H1 (cell line): ENCODE measurements around the gene OMA1. TPM values are rescaled to one million over a fixed set of nuclear protein-coding genes. Genes with fewer than 3 reads are reported as not detected.

ENCODE experiments used
- CTCF ChIA-PET: fragments of 300-600 bp; sonication (Branson Sonifier 250); formaldehyde crosslinking; loops from one replicate; lab custom pipeline; 2021; ENCODE audit not compliant: partially characterized antibody; lab: Charles Lee
- POLR2A ChIA-PET: fragments of 300-600 bp; sonication (Branson Sonifier 250); formaldehyde crosslinking; loops from one replicate; lab custom pipeline; 2021; ENCODE audit warnings: inconsistent platforms; ENCODE audit not compliant: partially characterized antibody; lab: Charles Lee
- DNase-seq, 2 experiments: peaks; one replicate each; pipeline versions ENCODE4 v3.0.0 to v3.0.0-alpha.2; 2010 to 2022; ENCODE audit warnings: low spot score in 2 of 2, low read depth in 1 of 2, mixed read lengths in 1 of 2
- FAIRE-seq: peaks from 2 replicates; lab custom pipeline; 2011; peaks lifted over from hg19 to GRCh38; lab: Jason Lieb, UNC
- H2AFZ ChIP-seq: 2 replicates; pipeline ENCODE4 v1.8.1; 2012; ENCODE audit warnings: low read length, inconsistent platforms
- H2AK5ac ChIP-seq: 2 replicates; pipeline ENCODE4 v1.6.1; 2013; ENCODE audit warnings: low read depth, low read length
- H2BK120ac ChIP-seq: replicated peaks from 2 replicates; pipeline ENCODE3; 2013; ENCODE audit warnings: low read depth, low read length, inconsistent platforms
- H2BK12ac ChIP-seq: 2 replicates; pipeline ENCODE4 v1.6.1; 2013; ENCODE audit warnings: low read depth, low read length
- H2BK15ac ChIP-seq: 2 replicates; pipeline ENCODE4 v1.6.1; 2013; ENCODE audit warnings: low read length
- H2BK20ac ChIP-seq: 2 replicates; pipeline ENCODE4 v1.6.1; 2013; ENCODE audit warnings: low read length
- H2BK5ac ChIP-seq: 2 replicates; pipeline ENCODE4 v1.6.1; 2013; ENCODE audit warnings: low read depth, low read length
- H3K14ac ChIP-seq: 2 replicates; pipeline ENCODE4 v1.6.1; 2013; ENCODE audit warnings: inconsistent platforms; ENCODE audit not compliant: insufficient read length
- H3K18ac ChIP-seq: 2 replicates; pipeline ENCODE4 v1.6.1; 2013; ENCODE audit warnings: low read length; ENCODE audit errors: extremely low read depth
- H3K23ac ChIP-seq: 2 replicates; pipeline ENCODE4 v1.6.1; 2013; ENCODE audit warnings: inconsistent platforms; ENCODE audit not compliant: insufficient read length
- H3K23me2 ChIP-seq: 2 replicates; pipeline ENCODE4 v1.6.1; 2013; ENCODE audit warnings: low read depth, low read length
- H3K27ac ChIP-seq: 2 replicates; pipeline ENCODE4 v1.6.1; 2011; ENCODE audit warnings: low read depth, low read length, inconsistent platforms
- H3K27me3 ChIP-seq, 4 experiments: replicated peaks in 1 of 4; 1 replicate in 1 of 4; 2 replicates in 3 of 4; pipeline versions ENCODE4 v1.6.1 to v1.8.1; 2011 to 2013; ENCODE audit warnings: low read length in 3 of 4, mild to moderate bottlenecking in 3 of 4, inconsistent platforms in 2 of 4, mixed read lengths in 2 of 4, moderate library complexity in 1 of 4; ENCODE audit not compliant: control insufficient read depth in 3 of 4, insufficient read depth in 3 of 4; ENCODE audit errors: extremely low read depth in 1 of 4
- H3K36me3 ChIP-seq, 4 experiments: 2 replicates each; pipeline versions ENCODE4 v1.6.1 to v1.8.1; 2011 to 2013; ENCODE audit warnings: mild to moderate bottlenecking in 4 of 4, low read length in 3 of 4, moderate library complexity in 2 of 4, control low read depth in 1 of 4, inconsistent platforms in 1 of 4; ENCODE audit not compliant: insufficient read depth in 4 of 4, control insufficient read depth in 2 of 4
- H3K4ac ChIP-seq: replicated peaks from 2 replicates; pipeline ENCODE3; 2013; ENCODE audit warnings: low read length, low read depth, mixed read lengths, inconsistent platforms; ENCODE audit not compliant: insufficient read length
- H3K4me1 ChIP-seq, 4 experiments: replicated peaks in 1 of 4; 1 replicate in 1 of 4; 2 replicates in 3 of 4; pipeline versions ENCODE4 v1.6.1 to v1.8.1; 2011 to 2013; ENCODE audit warnings: low read length in 3 of 4, inconsistent platforms in 2 of 4, mixed read lengths in 1 of 4; ENCODE audit not compliant: insufficient read depth in 4 of 4, control insufficient read depth in 3 of 4
- H3K4me2 ChIP-seq, 2 experiments: 2 replicates each; pipeline versions ENCODE4 v1.6.1 to v1.8.1; 2011 to 2013; ENCODE audit warnings: low read depth in 2 of 2, low read length in 2 of 2, control low read depth in 1 of 2, inconsistent platforms in 1 of 2, mild to moderate bottlenecking in 1 of 2; ENCODE audit not compliant: insufficient read depth in 1 of 2
- H3K4me3 ChIP-seq, 4 experiments: fragments of 200-600, 300-600 bp in 1 of 4; sonication (generic), shearing (Covaris generic), sonication (Bioruptor Twin) in 1 of 4; 2 replicates each; pipeline versions ENCODE4 v1.5.1 to v1.8.1; 2011 to 2016; ENCODE audit warnings: low read length in 4 of 4, low read depth in 3 of 4, control low read depth in 2 of 4, inconsistent platforms in 2 of 4, mild to moderate bottlenecking in 2 of 4, mixed read lengths in 1 of 4, moderate library complexity in 1 of 4; ENCODE audit not compliant: insufficient read depth in 2 of 4; ENCODE audit errors: extremely low read depth in 1 of 4
- H3K56ac ChIP-seq: replicated peaks from 2 replicates; pipeline ENCODE3; 2013; ENCODE audit warnings: low read depth, mild to moderate bottlenecking, mixed read lengths, low read length, inconsistent platforms; ENCODE audit not compliant: insufficient read length
- H3K79me1 ChIP-seq: 2 replicates; pipeline ENCODE4 v1.6.1; 2013; ENCODE audit warnings: low read depth, low read length, control low read depth
- H3K79me2 ChIP-seq, 2 experiments: 2 replicates each; pipeline versions ENCODE4 v1.6.1 to v1.8.1; 2012 to 2013; ENCODE audit warnings: low read length in 2 of 2, mild to moderate bottlenecking in 2 of 2, inconsistent platforms in 1 of 2; ENCODE audit not compliant: insufficient read depth in 2 of 2, control insufficient read depth in 1 of 2
- H3K9ac ChIP-seq, 4 experiments: replicated peaks in 1 of 4; 1 replicate in 1 of 4; 2 replicates in 3 of 4; pipeline versions ENCODE4 v1.6.1 to v1.8.1; 2011 to 2013; ENCODE audit warnings: low read depth in 3 of 4, low read length in 3 of 4, control low read depth in 2 of 4, mild to moderate bottlenecking in 2 of 4, moderate library complexity in 2 of 4, inconsistent platforms in 1 of 4; ENCODE audit errors: extremely low read depth in 1 of 4
- H3K9me3 ChIP-seq, 2 experiments: 2 replicates each; pipeline versions ENCODE4 v1.6.1 to v1.8.1; 2012 to 2013; ENCODE audit warnings: mild to moderate bottlenecking in 2 of 2, moderate library complexity in 2 of 2, control low read depth in 1 of 2, inconsistent platforms in 1 of 2, low read depth in 1 of 2, low read length in 1 of 2, mixed read lengths in 1 of 2; ENCODE audit not compliant: insufficient read depth in 2 of 2
- H4K20me1 ChIP-seq, 2 experiments: replicated peaks in 1 of 2; 2 replicates each; pipeline versions ENCODE3 to v1.8.1; 2011 to 2013; ENCODE audit warnings: inconsistent platforms in 2 of 2, low read length in 2 of 2, mild to moderate bottlenecking in 1 of 2; ENCODE audit not compliant: insufficient read depth in 2 of 2, control insufficient read depth in 1 of 2
- H4K5ac ChIP-seq: 2 replicates; pipeline ENCODE4 v1.6.1; 2013; ENCODE audit warnings: low read length, low read depth, mixed read lengths, inconsistent platforms; ENCODE audit not compliant: insufficient read length
- H4K8ac ChIP-seq: 2 replicates; pipeline ENCODE4 v1.8.0; 2013; ENCODE audit warnings: mild to moderate bottlenecking, moderate library complexity, low read length, inconsistent platforms; ENCODE audit not compliant: insufficient read depth; ENCODE audit errors: extremely low read depth
- H4K91ac ChIP-seq: replicated peaks from 2 replicates; pipeline ENCODE3; 2013; ENCODE audit warnings: low read length, mixed read lengths, inconsistent platforms; ENCODE audit not compliant: insufficient read length
- CEBPB ChIP-seq: IDR thresholded peaks from 2 replicates; pipeline ENCODE4 v1.6.1; 2012; ENCODE audit warnings: low read depth, low read length
- EGR1 ChIP-seq: IDR thresholded peaks from 2 replicates; pipeline ENCODE4 v1.6.1; 2011; ENCODE audit warnings: low read depth, low read length, borderline replicate concordance
- HDAC2 ChIP-seq, 2 experiments: fragments of 300-600 bp in 1 of 2; sonication (generic) in 1 of 2; IDR thresholded peaks; 2 replicates each; pipeline ENCODE4 v1.6.1; 2011 to 2012; ENCODE audit warnings: low read depth in 2 of 2, low read length in 2 of 2, mild to moderate bottlenecking in 2 of 2, moderate library complexity in 2 of 2, borderline replicate concordance in 1 of 2, inconsistent platforms in 1 of 2
- KDM5A ChIP-seq: fragments of 200-600 bp; IDR thresholded peaks from 2 replicates; pipeline ENCODE4 v1.7.1; 2012; ENCODE audit warnings: mild to moderate bottlenecking, low read length, inconsistent platforms, mixed read lengths
- POLR2A ChIP-seq, 2 experiments: IDR thresholded peaks; 1 replicate in 1 of 2; 2 replicates in 1 of 2; pipeline ENCODE4 v1.6.1; 2011; ENCODE audit warnings: low read depth in 2 of 2, low read length in 2 of 2, mild to moderate bottlenecking in 2 of 2; ENCODE audit errors: control extremely low read depth in 1 of 2
- RAD21 ChIP-seq, 2 experiments: IDR thresholded peaks in 1 of 2; conservative IDR thresholded peaks in 1 of 2; 2 replicates each; pipeline ENCODE4 v1.6.1; 2011; ENCODE audit warnings: low read depth in 2 of 2, low read length in 2 of 2, improper control_type of control experiment in 1 of 2, inconsistent platforms in 1 of 2, mild to moderate bottlenecking in 1 of 2, moderate library complexity in 1 of 2
- RXRA ChIP-seq: IDR thresholded peaks from 2 replicates; pipeline ENCODE4 v1.6.1; 2011; ENCODE audit warnings: low read depth, mild to moderate bottlenecking, low read length, moderate library complexity; ENCODE audit not compliant: insufficient read depth
- SP1 ChIP-seq: IDR thresholded peaks from 2 replicates; pipeline ENCODE4 v1.6.1; 2011; ENCODE audit warnings: low read depth, low read length
- SUZ12 ChIP-seq: fragments of 200-600 bp; sonication (generic); IDR thresholded peaks from 2 replicates; pipeline ENCODE4 v1.6.1; 2012; ENCODE audit warnings: mild to moderate bottlenecking, inconsistent platforms, low read length, moderate library complexity, mixed read lengths
- TAF1 ChIP-seq: IDR thresholded peaks from 2 replicates; pipeline ENCODE4 v1.6.1; 2011; ENCODE audit warnings: mild to moderate bottlenecking, low read depth, low read length
- TBP ChIP-seq: IDR thresholded peaks from 2 replicates; pipeline ENCODE4 v1.6.1; 2011; ENCODE audit warnings: low read depth, low read length, improper control_type of control experiment
- WGBS, 2 experiments: shearing (Covaris generic) in 1 of 2; methylation state at CpG; one replicate each; pipeline versions ENCODE4 v1.1.6 to v1.1.7; 2013 to 2015; ENCODE audit warnings: low lambda C conversion rate in 2 of 2, mixed read lengths in 2 of 2, inconsistent platforms in 1 of 2, low coverage in 1 of 2, missing lambda C conversion rate in 1 of 2; ENCODE audit not compliant: insufficient replicate concordance in 2 of 2, insufficient coverage in 1 of 2, insufficient read length in 1 of 2; ENCODE audit errors: extremely low coverage in 1 of 2, missing lambda C conversion rate in 1 of 2; 5-methylcytosine and 5-hydroxymethylcytosine counted together
- polyA plus RNA-seq, 7 experiments: library from polyadenylated mRNA; depleted of rRNA in 3 of 7; stranded (reverse) in 5 of 7; unstranded in 2 of 7; fragments of >200 nt in 5 of 7; fragments of 200-250 nt in 2 of 7; gene quantifications; 1 replicate in 5 of 7; 2 replicates in 1 of 7; 4 replicates in 1 of 7; pipeline versions ENCODE4 v1.2.1 to v1.2.3, GENCODE V29; 2011 to 2013; ENCODE audit warnings: missing spikeins in 2 of 7, mixed read lengths in 2 of 7
- total RNA-seq: library from RNA; stranded (reverse); fragmentation: NEBNext Ultra II Directional; extraction: Animal tissue kit (Norgen Biotek cat#: 25700); gene quantifications from 2 replicates; pipeline ENCODE4 v1.2.1, GENCODE V29; 2021
- TF ChIP-seq, protein P1 (sequence below), 3 experiments: IDR thresholded peaks; 1 replicate in 2 of 3; 2 replicates in 1 of 3; pipeline versions ENCODE4 v1.5.1 to v1.6.1; 2011; ENCODE audit warnings: low read length in 3 of 3, mild to moderate bottlenecking in 3 of 3, inconsistent platforms in 2 of 3, low read depth in 1 of 3, moderate library complexity in 1 of 3; ENCODE audit not compliant: insufficient read depth in 1 of 3; ENCODE audit errors: control extremely low read depth in 1 of 3

The OMA1 gene
- total and polyA plus RNA-seq, 2 of the 8 experiments (the other 6 are each of a cell fraction or from before 2014, with no cell fraction given) = 7.7 to 11.7 TPM

DNA sequence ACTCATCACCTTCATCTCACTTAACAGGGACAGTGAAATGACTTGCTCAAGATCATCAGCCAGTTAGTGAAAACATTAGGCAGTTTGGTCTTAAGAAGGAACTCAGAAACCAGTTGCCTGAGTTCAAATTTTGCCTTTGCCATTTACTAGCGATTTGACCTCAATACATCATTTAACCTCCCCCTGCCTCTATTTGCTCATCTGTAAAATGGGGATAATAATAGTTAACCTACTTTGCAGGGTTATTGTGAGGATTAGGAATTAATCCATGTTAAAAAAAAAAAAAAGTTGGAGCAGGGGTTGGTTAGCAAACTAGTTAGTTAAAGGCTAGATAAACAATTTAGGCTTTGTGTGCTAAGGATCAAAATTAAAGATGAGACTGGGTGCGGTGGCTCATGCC lies 41.1 kb upstream of the OMA1 start:
- H2BK15ac ChIP-seq = no peak overlapping the region
- H2BK12ac ChIP-seq = no peak overlapping the region
- no peak overlapping the region for H3K4ac ChIP-seq
- H3K56ac ChIP-seq = no peak overlapping the region
- no peak overlapping the region for H2AFZ ChIP-seq
- H3K4me3 ChIP-seq = no peak overlapping the region
- WGBS, 2 experiments = 79% methylated on average over 2 of the region's 2 CpGs; no CpG with 5 or more reads in 1 of the 2 experiments
- no peak overlapping the region for H3K23ac ChIP-seq
- no peaks in the 10 kb centered on the region for H3K79me2 ChIP-seq
- H3K9ac ChIP-seq = no peak overlapping the region
- H2BK20ac ChIP-seq = no peak overlapping the region
- no peaks in the 10 kb centered on the region for H3K23me2 ChIP-seq
- no peaks in the 10 kb centered on the region for H4K20me1 ChIP-seq
- CTCF ChIA-PET = no interaction called here
- no peak overlapping the region for H3K27ac ChIP-seq
- H3K9me3 ChIP-seq = no peaks in the 10 kb centered on the region
- H3K4me2 ChIP-seq = no peak overlapping the region
- no peak for DNase-seq
- H3K79me1 ChIP-seq = no peaks in the 10 kb centered on the region
- H2AK5ac ChIP-seq = no peak overlapping the region
- no peak overlapping the region for H2BK5ac ChIP-seq
- H4K8ac ChIP-seq = no peak overlapping the region
- no peak overlapping the region for H2BK120ac ChIP-seq
- POLR2A ChIA-PET = no interaction called here
- H3K27me3 ChIP-seq = no peaks in the 10 kb centered on the region; a peak in 1 of 7 replicates
- H3K4me1 ChIP-seq = no peaks in the 10 kb centered on the region
- H4K91ac ChIP-seq = no peak overlapping the region
- no peak overlapping the region for H4K5ac ChIP-seq
- H3K18ac ChIP-seq = no peak overlapping the region
- no peak overlapping the region for H3K14ac ChIP-seq
- FAIRE-seq = no peak
- no peaks in the 10 kb centered on the region for H3K36me3 ChIP-seq
- TF ChIP-seq KDM5A = no peak
- no peak for TF ChIP-seq CEBPB
- no peak for TF ChIP-seq TAF1
- no peak for TF ChIP-seq RXRA
- TF ChIP-seq EGR1 = no peak
- no peak for TF ChIP-seq TBP
- TF ChIP-seq, protein P1, sequence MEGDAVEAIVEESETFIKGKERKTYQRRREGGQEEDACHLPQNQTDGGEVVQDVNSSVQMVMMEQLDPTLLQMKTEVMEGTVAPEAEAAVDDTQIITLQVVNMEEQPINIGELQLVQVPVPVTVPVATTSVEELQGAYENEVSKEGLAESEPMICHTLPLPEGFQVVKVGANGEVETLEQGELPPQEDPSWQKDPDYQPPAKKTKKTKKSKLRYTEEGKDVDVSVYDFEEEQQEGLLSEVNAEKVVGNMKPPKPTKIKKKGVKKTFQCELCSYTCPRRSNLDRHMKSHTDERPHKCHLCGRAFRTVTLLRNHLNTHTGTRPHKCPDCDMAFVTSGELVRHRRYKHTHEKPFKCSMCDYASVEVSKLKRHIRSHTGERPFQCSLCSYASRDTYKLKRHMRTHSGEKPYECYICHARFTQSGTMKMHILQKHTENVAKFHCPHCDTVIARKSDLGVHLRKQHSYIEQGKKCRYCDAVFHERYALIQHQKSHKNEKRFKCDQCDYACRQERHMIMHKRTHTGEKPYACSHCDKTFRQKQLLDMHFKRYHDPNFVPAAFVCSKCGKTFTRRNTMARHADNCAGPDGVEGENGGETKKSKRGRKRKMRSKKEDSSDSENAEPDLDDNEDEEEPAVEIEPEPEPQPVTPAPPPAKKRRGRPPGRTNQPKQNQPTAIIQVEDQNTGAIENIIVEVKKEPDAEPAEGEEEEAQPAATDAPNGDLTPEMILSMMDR (IDR thresholded peaks at IDR 0.05; ENCODE audit: control extremely low read depth in 1 of 3, insufficient read depth in 1 of 3, low read depth in 1 of 3, low read length in 3 of 3) = no peak
- TF ChIP-seq SUZ12 = no peak
- no peak for TF ChIP-seq HDAC2 (IDR thresholded peaks at IDR 0.05; ENCODE audit: borderline replicate concordance in 1 of 2, low read depth in 2 of 2, low read length in 2 of 2)
- no peak for TF ChIP-seq POLR2A (IDR thresholded peaks at IDR 0.05; ENCODE audit: control extremely low read depth in 1 of 2, low read depth in 2 of 2, low read length in 2 of 2)
- TF ChIP-seq RAD21 (IDR thresholded peaks at IDR 0.05 in 1 of 2, conservative IDR thresholded peaks at IDR 0.05 in 1 of 2; ENCODE audit: low read depth in 2 of 2, low read length in 2 of 2) = no peak
- TF ChIP-seq SP1 = no peak
